ENCODE results near the gene FGFR4.

The FGFR4 gene

DNA sequence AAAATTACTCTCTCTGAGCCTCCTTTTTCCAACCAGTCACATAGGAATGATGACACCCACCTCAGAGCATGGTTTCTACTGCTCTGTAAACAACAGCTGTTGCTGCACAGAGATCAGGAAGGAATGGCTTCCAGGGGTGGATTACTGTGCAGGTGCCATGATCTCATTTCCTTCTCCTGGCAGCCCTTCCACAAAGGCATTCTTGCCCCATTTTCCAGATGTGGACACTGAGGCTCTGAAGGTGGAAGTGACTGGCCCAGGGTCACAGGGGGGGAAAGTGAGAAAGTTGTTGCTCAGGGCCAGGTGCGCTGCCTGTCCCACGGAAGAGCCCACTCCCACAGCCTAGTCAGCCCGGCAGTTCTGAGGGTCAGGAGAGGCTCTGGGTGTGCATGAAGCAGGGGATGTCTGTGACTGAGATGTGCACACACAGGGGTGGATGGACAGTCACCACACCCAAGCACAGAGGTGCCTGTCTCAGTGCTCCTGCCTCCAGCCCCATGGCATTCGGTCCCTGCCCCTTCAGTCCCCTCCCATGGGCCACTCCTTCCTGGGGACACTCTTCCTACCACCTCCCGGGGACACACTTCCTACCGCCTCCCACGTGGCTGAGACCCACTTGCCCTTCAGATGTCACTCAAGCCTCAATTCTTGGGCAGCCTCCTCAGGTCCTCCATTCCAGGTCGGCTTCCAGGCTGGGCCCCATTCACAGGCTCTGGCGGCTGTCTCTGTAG lies 17.0 kb downstream of the FGFR4 start:
- no peak for DNase-seq

DNA sequence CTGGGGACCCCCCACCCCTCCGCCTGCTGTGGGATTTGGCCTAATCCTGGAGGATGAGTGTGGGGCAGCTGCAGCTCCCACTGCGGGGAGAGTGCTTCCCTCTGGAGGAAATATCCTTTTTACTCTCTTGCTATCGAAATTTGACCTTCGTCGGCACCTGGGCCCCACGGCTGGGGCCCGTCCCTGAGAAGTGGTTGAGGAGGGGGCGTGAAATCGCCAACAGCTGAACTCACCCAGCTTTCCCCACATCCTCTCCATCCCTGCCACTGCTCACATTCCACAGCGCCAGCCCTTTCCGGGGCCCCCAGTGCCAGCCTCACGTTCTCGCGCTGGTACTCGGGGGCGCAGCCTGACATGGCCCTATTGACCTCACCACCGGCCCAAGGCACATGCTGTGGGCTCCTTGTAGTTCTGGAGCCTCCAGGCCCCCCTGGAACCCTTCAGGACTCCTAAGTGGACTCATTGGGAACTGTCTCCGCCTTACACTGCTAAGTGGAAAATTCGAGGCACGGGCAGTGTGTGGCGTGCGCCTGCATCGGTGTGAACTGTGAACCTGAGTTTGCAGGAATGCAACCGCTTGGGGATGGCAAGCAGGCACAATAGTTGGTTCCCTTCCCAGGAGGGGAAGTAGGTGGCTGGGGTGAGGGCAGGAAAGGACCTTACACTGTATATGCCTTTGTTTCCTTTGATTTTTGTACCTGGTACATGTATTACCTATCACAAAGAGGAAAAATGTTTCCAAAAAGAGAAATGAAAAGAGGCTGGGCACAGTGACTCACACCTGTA lies 19.2 kb downstream of the FGFR4 start:
- no peak for DNase-seq

DNA sequence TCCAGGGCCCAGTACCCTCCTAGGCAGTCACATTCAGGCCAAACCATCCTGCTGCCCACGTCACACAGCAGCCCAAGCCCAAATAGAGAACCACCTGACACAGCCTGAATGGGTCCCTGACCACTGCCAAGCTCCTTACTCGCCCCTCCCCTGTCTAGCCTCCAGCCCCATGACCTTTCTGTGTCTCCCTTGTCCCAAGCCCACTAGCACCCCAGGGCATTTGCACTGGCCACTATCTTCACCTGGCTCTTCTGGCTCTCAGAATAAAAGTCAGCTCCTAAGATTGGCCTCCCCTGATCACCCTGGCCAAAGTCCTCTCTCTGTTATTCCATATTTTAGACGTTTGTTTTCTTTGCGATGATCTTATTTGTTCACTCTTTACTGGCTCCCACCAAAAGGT lies 20.4 kb downstream of the FGFR4 start:
- DNase-seq, result no peak

DNA sequence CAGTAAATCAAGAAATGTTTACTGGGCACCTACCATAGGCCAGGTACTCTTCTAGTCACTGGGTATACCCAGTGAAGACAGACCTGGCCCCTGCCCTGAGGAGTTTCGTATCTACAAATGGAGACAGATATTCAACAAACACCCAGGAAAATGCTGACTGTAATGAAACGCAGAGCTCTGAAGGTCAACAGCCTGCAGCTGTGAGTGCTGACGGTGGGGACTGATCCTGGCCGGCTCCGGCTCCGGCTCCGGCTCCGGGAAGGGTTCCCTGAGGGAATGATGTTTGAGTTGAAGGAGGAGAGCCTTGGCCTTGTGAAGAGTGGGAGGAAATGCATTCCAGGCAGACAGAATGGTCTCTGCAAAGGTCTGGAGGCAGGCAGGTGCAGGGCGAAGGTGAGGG lies 23.1 kb downstream of the FGFR4 start:
- no peak for DNase-seq

DNA sequence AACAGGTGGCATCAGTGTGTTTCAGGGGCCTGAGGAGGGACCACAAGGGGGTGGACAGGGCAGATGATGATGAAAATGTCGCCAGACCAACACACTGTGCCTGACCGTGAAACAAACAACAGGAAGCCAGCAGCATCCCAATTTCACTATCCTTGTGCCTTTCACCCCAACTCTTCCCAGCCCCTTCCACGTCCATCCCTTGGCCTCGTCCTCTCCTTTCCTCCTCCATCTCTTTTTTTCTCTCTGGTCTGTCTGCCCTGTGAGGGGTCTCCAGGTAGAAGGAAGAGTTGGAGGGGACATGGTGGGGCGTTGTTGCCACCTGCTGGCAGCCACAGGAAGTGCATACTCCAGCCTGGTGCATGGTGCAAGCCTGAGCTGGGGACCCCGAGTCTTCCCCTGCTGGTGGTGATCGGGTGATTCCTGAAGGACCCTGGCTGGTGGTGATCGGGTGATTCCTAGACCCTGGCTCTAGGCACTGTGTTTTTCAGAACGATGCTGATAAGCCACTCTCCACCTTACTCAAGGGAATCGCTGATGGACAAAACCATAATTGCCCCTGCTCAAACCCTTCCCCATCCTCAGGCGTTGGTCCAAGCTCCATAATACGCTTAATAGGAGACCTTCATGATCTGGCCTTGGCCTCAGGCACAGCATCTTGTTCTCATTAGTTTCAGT lies 25.1 kb downstream of the FGFR4 start:
- peak; percentile 51 to 55 for DNase-seq

DNA sequence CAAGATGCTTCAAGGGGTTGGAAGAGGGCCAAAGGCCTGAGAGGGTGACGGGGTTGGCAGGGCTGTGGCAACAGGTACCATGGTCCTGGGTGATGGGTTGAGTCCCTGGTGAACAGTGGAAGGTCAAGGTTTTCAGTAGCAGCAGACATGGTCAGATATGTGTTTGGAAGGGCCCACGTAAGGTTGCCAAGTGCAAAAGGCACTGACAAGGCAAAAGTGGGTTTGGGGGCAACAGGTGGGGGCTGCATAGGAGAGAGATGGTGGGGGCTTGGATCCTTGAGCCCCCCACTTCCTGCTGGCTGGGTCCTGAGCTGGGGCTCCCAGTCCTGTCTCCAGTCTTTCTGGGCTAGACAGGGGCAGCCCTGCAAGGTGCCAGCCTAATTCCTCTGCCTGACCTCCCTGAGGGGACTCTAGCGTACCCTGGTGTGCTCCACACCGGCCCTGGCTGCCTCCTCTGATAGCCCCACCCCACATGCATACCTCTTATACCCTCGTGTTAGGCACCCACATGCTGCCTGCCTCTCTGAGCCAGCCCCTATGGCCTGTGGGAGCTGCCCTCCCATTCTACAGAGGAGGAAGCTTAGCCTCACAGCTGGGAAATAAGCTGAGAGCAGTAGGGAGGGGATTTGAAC lies 26.0 kb downstream of the FGFR4 start:
- no peak for DNase-seq

DNA sequence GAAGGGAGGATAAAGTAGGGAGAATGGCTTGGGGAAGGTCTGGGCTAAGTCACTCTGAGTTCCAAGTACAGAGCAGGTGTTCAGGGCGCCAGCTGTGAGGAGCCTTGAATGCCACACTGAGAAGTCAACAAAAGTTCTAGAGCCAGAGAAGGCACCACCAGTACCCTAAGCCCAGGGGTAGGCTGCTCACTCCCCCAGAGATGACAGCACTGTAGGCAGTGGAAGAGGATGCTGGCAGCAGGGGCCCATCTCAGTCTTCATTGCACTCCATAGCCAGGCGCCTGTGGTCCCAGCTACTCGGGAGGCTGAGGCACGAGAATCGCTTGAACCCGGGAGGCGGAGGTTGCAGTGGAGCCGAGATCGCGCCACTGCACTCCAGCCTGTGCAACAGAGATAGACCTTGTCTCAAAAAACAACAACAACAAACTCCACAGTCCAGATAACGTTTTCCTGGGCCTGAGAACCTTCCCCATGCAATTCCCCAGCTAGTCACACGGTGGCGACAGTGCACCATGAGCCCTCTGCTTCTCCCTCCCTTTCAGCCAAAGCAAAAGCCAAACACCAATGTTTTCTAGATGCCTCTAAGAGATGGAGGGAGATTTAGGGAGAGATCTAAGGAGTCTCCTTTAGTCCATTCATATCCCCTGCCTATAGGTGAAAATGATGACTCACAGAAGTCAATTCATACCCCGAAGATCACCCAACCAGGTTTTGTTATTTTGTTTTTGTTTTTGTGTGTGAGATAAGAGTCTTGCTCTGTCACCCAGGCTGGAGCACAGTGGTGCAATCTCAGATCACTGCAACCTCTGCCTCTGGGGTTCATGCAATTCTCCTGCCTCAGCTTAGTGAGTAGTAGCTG lies 27.1 kb downstream of the FGFR4 start:
- peak; percentile 64 to 81 for DNase-seq

DNA sequence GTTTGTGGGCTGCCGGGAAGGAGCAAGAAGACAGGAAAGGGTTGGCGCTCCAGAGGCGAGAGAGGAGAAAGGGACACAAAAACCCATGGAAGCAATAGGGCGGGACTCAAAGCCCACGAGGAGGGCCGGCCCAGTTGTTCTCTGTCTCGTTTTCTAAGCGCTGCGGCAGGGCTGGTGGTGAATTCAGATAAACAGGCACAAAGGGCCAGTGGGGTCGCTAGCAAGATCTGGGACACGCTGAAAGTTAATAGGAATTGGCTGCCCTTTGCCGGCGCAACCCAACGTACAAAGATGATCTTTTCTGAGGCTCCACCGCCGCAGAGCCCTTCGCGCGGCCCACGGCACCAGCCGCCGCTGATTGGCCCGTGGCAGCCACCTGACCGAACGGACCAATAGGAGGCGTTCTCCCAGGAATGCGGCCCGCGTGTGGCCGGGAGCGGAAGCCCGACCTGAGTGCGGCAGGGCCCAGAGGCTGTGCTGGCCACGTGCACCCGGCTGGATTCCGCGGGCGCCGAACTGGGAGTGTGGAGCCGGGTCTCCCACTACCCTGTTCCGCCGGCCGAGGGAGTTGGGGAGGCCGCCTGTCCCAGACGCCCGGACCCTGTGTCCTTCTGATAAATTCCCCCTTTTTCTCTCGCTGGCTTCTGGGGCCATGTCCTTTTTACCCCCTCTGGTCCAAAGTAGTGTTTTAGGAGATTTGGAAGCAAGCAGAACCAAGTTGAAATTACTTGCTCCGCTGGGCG lies 30.1 kb downstream of the FGFR4 start:
- peak; percentile 83 to 84 for DNase-seq

DNA sequence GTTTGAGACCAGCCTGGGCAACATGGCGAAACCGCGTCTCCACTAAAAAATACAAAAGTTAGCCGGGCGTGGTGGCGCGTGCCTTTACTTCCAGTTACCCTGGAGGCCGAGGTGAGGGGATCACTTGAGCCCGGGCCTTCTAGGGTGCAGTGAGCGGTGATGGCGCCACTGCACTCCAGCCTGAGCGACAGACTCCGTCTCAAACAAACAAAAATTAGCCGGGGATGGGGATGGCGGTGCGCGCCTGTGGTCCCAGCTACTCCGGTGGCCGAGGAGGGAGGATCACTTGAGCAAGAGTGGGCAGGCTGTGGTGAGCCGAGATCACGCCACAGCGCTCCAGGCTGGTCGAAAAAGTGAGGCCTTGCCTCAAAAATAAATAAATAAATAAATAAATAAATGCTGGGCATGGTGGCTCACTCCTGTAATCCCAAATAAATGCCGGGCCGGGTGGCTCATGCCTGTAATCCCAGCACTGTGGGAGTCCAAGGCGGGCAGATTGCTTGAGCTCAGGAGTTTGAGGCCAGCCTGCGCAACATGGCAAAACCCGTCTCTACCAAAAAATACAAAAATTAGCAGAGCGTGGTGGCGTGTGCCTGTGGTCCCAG lies 30.8 kb downstream of the FGFR4 start:
- DNase-seq, result no peak

DNA sequence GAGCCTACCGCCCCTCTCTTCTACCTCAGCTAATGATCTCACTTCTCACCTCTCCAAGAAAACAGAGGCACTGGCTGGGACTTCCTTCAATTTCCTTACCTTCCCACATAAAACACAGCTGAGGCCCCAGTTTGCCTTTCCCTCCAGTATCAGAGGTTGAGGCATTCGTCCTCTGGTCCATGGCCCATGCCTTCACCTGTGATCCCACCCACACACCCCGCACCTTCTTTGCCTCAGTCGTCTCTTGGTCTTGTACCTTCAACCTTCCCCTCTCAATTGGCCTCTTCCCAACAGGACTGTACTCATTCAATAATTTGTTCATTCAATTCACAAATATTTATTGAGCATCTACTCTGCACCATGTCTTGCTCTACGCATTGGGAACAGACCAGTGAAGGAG lies 35.9 kb downstream of the FGFR4 start:
- no peak for DNase-seq

DNA sequence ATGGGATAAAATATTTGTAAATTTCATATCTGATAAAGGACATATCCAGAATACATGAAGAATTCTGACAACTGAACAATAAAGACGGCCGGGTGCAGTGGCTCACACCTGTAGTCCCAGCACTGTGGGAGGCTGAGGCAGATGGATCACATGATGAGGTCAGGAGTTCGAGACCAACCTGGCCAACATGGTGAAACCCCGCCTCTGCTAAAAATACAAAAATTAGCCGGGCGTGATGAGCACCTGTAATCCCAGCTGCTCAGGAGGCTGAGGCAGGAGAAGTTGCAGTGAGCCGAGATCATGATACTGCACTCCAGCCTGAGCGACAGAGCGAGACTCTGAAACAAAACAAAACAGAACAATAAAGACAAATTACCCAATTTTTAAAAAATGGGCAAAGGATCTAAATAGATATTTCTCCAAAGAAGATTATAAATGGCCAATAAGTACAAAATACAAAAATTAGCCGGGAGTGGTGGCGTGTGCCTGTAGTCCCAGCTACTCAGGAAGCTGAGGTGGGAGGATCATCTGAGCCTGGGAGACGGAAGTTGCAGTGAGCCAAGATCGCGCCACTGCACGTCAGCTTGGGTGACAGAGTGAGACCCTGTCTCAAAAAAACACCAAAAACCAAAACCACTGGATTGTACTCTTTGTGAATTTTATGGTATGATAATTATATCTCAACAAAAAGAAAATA lies 37.2 kb downstream of the FGFR4 start:
- DNase-seq, result no peak

DNA sequence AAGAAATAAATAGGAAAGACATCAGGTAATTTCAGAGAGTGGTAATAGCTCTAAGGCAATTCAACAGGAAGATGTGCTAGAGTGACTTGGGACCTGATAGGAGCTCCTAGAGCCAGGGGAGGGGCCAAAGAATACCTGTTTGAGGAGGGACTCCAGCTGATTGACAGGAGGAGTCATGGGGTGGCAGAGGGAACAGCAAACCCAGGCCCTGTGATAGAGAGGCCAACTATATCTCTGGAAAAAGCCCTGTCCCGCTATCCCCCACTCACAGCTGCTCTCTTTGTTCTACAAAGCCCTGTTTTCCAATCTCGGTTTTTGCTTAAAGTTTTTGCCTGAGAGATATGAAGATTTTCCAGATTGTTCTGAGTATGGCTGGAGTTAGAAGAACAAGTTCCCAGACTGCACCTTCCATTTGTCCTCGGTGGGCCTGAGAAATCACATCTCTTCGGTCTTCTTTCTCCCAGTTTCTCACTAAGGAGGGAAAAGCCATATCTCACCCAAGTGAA lies 37.8 kb downstream of the FGFR4 start:
- DNase-seq, result no peak

DNA sequence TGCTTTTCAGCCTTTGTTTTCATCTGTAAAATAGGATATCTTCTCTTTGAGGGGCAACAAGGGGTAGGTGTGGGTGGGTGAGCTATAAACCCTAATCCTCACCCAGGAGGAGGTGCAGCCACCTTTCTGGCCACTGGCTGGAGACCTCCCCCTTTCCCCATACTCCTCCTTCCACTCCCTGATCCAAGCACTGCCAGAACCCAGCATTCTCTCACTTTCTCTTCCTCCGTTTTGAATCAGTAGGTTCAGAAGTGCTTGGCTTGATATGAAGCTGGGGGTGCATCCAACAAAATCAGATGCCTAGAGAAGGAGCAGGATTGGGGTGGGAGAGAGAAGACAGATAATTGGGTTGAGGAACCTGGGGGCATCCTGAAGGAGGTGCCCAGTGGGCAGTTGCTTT lies 40.1 kb downstream of the FGFR4 start:
- no peak for DNase-seq

DNA sequence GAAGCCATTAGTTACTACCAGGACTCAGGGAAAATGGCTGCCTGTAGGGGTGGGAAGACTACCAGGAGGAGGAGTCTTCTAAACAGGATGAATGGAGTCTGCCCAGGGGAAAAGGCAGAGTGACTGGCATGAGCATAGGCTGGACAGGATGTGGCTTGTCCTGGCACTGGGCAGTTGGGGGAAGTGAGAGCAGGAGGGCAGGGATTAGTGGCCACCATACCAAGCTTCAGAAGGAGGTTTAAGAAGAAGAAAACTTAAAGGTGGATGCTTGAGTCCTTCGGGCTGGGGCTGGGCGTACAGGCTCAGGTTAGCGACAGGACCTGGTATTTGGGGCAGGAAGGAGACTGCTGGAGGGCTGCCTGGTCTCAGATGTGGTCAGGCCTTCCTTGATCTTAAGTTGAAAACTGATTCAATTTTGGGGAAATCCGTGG lies 41.9 kb downstream of the FGFR4 start:
- DNase-seq, result peak in 1 of 2 donors; percentile 27

DNA sequence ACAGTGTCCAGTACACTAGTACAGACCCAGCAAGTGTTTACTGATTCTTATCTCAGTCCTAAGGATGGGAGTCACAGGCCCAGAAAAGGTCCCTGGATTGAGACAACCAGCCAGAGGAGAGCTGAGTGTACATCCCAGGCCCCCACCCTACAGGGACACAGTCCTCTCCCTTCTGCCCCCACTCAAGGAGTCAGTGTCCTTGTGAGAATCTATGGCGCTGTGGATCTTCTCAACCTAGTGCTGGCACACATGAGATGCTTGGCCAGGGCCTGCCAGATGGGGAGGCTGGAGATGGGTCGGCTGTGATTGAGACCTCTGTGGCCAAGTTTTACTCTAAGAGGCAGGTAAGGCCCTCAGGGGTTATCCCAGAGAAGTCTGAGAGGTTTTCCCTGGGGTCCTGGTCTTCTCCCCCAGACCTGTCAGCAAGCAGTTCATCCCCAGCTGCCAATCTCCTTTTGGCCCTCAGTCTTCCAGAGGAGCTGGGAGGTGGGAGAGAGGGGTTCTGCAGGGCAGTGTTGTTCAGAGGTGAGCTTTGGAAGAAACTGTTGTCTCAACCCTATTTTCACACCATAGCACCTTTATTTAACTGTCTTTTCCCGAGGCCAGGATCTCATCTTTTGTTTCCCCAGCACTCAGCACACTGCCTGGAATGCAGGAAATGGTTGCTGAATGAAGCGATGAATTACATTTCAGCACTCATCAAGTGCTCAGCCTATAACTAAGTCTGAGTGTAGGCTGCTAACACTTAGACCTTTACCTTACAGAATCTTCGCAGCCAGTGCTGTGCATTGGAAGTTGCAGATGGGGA lies 43.7 kb downstream of the FGFR4 start:
- no peak for DNase-seq

DNA sequence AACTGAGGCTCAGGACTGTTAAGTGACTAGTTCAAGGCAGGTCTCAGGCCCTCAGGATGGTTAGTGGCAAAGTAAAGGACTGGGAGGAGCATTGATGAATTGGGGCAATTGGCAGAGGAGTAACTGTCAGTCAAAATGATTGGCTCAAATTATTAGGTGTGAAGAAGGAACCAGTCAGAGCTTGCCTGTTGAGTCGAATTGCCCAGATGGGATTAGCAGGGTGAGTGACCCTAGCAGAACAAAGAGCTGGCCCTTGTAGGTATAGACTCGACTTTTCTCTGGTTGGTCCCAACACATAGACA lies 44.3 kb downstream of the FGFR4 start:
- DNase-seq, result no peak

DNA sequence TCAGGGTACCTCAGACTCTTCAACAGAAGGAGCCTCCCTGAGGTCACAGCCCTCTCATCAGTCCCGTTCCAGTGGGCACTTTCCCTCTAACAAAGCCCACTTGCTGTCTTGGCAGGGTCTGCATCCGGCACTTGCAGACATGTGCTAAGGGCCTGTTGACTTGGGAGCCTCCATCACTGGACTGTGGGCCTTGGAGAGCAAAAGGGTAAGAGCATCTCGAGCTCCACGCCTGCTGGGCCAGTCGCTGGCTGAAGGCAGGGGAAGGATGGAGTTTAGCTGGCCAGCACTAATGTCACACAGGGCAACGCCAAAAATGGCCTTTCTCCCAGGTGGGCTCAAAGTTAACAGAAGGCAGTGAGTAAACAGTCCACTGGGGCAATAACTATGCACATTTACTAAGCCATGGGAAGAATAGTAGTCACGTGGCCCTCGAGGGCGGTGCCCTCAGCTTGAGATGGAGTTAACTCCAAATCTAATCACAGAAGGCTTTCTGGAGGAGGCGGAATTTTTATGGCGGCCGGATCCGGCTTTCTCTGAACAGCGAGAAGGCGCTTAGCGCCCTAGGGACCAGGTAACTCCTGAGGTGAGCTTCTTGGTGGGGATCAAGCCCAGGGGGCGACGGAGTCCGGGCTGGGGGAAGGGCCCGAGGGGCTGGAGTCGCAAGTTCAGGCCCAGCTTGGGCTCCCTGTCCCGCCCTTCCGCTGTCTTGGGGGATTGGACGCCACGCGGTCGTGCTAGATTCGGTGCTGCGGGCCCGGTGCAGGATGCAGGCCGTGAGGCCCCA lies 44.8 kb downstream of the FGFR4 start:
- DNase-seq, result no peak

Measured in activated CD4-positive, alpha-beta T cell treated with anti-CD3 and anti-CD28 coated beads for 4 hours (primary cell).